ENCODE measurements around the gene ADGRG1.

GRCh38 chr16:57683636-57684545 lies 55.5 kb downstream of the ADGRG1 start:
- TF ChIP-seq CTCF (IDR thresholded peaks at IDR 0.05) (no peak), POLR2AphosphoS5 (IDR thresholded peaks at IDR 0.05; ENCODE audit: low read depth, low read length) (no peak), SIN3A (IDR thresholded peaks at IDR 0.05; ENCODE audit: borderline replicate concordance, insufficient read depth, low read depth, low read length) (no peak), REST (IDR thresholded peaks at IDR 0.05; ENCODE audit: insufficient read depth in 1 of 2, low read depth in 2 of 2, low read length in 1 of 2) (no peak)
